IPS-20b (cell line): ENCODE results near the gene TRIM2.

ENCODE experiments used
- H3K27ac ChIP-seq: one replicate; pipeline ENCODE4 v1.5.1; 2013; ENCODE audit warnings: low read length
- H3K27me3 ChIP-seq: 2 replicates; pipeline ENCODE4 v1.6.1; 2013; ENCODE audit warnings: mild to moderate bottlenecking, low read length, inconsistent platforms; ENCODE audit not compliant: insufficient read depth
- H3K36me3 ChIP-seq: 2 replicates; pipeline ENCODE4 v1.6.1; 2013; ENCODE audit warnings: low read depth, mild to moderate bottlenecking, inconsistent platforms, low read length, moderate library complexity; ENCODE audit not compliant: insufficient read depth
- H3K4me1 ChIP-seq: 2 replicates; pipeline ENCODE4 v1.6.1; 2013; ENCODE audit warnings: mild to moderate bottlenecking, control low read depth, inconsistent platforms, low read length, moderate library complexity; ENCODE audit not compliant: insufficient read depth
- H3K4me3 ChIP-seq: 2 replicates; pipeline ENCODE4 v1.5.1; 2013; ENCODE audit warnings: mild to moderate bottlenecking, low read length, inconsistent platforms
- H3K9ac ChIP-seq: 2 replicates; pipeline ENCODE4 v1.6.1; 2013; ENCODE audit warnings: low read depth, mild to moderate bottlenecking, inconsistent platforms, low read length, moderate library complexity
- H3K9me3 ChIP-seq: 2 replicates; pipeline ENCODE4 v1.6.1; 2013; ENCODE audit warnings: mild to moderate bottlenecking, low read depth, low read length, inconsistent platforms; ENCODE audit not compliant: insufficient read depth

The TRIM2 gene

DNA sequence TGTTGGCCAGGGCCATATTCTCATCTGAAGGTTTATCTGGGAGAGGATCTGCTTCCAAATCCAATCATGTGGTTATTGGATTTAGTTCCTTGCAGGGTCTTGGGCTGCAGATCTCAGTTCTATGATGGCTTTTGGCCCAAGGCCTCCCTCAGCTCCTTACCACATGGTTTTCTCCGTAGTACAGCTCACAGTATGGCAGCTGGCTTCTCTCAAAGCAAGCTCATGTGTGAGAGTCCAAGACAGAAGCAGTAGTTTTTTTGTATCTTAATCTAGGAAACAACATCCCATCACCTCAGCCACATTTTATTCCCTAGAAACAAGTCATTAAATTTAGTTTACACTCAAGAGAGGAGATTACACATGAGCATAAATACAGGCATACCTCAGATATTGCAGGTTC is 164.8 kb downstream of the TRIM2 start:
- no peaks in the 10 kb centered on the region for H3K27me3 ChIP-seq
- H3K9ac ChIP-seq = no peak overlapping the region
- H3K4me3 ChIP-seq = no peak overlapping the region
- no peaks in the 10 kb centered on the region; the same call in 1 of the 2 replicates for H3K9me3 ChIP-seq
- no peaks in the 10 kb centered on the region for H3K4me1 ChIP-seq
- no peak overlapping the region for H3K27ac ChIP-seq
- peaks cover 72% of the 10 kb centered on the region for H3K36me3 ChIP-seq

DNA sequence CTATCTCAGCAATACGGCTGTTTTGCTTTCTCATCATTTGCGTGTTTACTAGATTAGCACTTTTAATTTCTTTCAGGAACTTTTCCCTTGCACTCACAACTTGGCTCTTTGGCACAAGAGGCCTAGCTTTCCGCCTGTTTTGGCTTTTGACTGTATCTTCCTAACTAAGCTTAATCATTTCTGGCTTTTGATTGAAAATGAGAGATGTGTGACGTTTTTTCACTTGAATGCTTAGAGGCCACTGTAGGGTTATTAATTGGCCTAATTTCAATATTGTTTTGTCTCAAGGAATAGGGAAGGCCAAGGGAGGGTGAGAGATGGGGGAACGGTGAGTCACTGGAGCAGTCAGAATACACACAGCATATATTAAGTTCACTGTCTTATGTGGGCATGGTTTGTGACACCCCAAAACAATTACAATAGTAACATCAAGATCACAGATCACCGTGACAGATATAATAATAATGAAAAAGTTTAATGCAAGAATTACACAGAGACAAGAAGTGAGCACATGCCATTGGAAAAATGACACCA is 167.5 kb downstream of the TRIM2 start:
- H3K27ac ChIP-seq = no peak overlapping the region
- H3K4me3 ChIP-seq = no peak overlapping the region
- H3K36me3 ChIP-seq = peaks cover 64% of the 10 kb centered on the region
- no peaks in the 10 kb centered on the region; the same call in 1 of the 2 replicates for H3K9me3 ChIP-seq
- H3K4me1 ChIP-seq = no peaks in the 10 kb centered on the region
- no peak overlapping the region for H3K9ac ChIP-seq
- no peaks in the 10 kb centered on the region for H3K27me3 ChIP-seq

DNA sequence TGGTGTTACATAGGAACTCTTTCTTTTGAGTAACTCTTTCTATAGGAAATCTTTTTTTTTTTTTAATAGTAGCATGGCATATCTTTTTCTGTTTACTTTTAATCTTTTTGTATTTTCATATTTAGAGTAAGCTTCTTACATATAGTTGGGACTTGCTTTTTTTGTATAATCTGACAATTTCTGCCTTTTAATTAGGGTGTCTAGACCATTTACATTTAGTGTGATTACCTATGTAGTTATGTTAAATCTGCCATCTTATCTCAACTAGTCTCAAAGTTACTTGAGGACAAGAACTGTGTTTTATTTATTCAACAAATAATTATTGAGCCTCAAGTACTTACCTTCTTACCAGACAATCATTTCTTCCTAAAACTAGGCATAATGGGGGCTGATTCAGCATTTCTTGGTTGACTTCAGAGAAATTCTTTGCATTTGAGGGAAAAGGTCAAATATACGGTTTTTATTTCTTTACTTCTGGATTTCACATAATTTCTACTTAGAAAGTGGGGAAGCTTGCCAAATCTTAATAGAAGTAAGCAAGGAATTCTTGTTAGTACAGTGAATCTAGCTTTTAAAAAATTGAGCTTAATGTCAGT is 168.8 kb downstream of the TRIM2 start:
- Histone ChIP-seq H3K27me3 (no peaks in the 10 kb centered on the region), H3K4me3 (no peak overlapping the region), H3K9me3 (no peaks in the 10 kb centered on the region; the same call in 1 of the 2 replicates), H3K9ac (no peak overlapping the region), H3K27ac (no peak overlapping the region), H3K36me3 (peaks cover 51% of the 10 kb centered on the region), H3K4me1 (no peaks in the 10 kb centered on the region)

DNA sequence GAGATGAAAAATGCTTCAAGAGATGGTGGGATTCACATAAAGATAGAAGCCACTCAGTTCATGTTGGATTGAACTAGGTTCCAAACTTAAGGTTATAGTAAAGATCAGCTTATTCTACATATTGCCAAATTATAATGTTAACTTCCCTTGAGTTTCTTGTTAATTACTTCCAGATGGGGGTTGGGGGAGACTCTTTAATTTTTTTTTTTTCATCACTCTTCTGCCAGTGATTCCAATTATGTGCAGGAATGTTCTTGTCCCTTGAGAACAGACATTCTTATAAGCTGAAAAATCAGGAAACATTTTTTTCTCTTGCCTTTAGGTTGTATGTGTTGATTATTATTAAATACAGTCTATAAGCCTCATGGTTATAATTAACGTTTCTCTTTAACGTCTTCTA is 170.2 kb downstream of the TRIM2 start:
- no peak overlapping the region for H3K4me3 ChIP-seq
- no peaks in the 10 kb centered on the region for H3K27me3 ChIP-seq
- no peaks in the 10 kb centered on the region for H3K4me1 ChIP-seq
- no peak overlapping the region for H3K27ac ChIP-seq
- H3K9ac ChIP-seq = no peak overlapping the region
- H3K36me3 ChIP-seq = peaks cover 38% of the 10 kb centered on the region
- no peaks in the 10 kb centered on the region; the same call in 1 of the 2 replicates for H3K9me3 ChIP-seq

DNA sequence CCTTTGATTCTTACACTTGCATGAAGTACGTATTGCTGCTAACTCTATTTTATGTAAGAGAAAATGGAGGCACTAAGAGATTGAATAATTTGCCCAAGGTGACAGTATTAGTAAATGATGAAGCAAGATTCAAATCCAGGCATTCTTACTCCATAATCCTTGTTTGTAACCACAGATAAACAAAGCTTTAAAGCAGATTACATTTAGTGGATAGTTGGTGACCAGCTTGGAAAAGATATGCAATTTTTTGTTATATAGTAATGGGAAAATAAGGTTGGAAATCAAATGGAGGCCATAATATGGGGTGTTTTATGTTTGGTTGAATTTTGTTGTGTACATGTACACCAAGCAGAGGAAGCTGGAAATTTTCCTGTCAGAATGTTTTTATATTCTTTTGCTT is 171.1 kb downstream of the TRIM2 start:
- Histone ChIP-seq H3K27me3 (no peaks in the 10 kb centered on the region), H3K27ac (no peak overlapping the region), H3K4me1 (no peaks in the 10 kb centered on the region), H3K9ac (no peak overlapping the region), H3K36me3 (peaks cover 29% of the 10 kb centered on the region), H3K4me3 (no peak overlapping the region), H3K9me3 (no peaks in the 10 kb centered on the region; the same call in 1 of the 2 replicates)

DNA sequence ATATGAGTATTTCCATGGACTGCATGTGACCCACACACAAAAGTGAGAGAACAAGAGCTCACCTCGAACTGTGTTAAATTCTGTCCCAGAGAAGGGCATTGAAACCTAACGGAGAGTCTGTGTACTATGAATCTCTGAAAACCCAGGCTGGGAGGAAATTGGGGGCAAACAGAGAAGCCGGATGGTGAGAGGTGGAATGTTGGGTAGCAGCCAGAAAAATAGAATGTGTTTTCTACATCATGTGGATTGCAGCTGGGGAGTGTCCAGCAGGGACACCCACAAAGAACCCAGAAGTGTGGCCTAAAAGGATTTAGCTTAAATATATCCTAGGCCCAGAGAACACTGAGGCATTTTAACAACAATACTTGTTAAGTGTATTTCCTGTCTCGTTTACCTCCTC is 178.9 kb downstream of the TRIM2 start:
- no peaks in the 10 kb centered on the region for H3K27me3 ChIP-seq
- 0 out of 2 replicates have a peak, but pooled peaks cover 4% of the 10 kb centered on the region for H3K36me3 ChIP-seq
- H3K4me1 ChIP-seq = no peaks in the 10 kb centered on the region
- H3K9ac ChIP-seq = no peak overlapping the region
- no peak overlapping the region for H3K27ac ChIP-seq
- H3K9me3 ChIP-seq = no peaks in the 10 kb centered on the region
- no peak overlapping the region for H3K4me3 ChIP-seq

DNA sequence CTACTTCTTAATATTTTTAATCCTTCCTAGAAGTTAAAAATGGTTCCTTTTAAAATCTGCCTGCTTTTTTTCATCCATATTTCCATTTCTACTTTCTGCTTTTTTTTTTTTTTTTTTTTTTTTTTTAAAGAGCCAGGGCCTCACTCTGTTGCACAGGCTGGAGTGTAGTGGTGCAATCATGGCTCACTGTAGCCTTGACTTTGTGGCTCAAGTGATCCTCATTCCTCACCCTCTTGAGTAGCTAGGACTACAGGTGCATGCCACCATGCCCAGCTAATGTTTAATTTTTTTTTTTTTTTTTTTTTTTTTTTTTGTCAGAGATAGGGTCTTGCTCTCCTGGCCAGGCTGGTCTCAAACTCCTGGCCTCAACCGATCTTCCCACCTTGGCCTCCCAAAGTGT is 179.9 kb downstream of the TRIM2 start:
- H3K27ac ChIP-seq = no peak overlapping the region
- no peaks in the 10 kb centered on the region for H3K4me1 ChIP-seq
- 0 out of 2 replicates have a peak, but pooled peaks cover 4% of the 10 kb centered on the region for H3K36me3 ChIP-seq
- no peak overlapping the region for H3K4me3 ChIP-seq
- no peaks in the 10 kb centered on the region for H3K27me3 ChIP-seq
- H3K9ac ChIP-seq = no peak overlapping the region
- H3K9me3 ChIP-seq = no peaks in the 10 kb centered on the region

DNA sequence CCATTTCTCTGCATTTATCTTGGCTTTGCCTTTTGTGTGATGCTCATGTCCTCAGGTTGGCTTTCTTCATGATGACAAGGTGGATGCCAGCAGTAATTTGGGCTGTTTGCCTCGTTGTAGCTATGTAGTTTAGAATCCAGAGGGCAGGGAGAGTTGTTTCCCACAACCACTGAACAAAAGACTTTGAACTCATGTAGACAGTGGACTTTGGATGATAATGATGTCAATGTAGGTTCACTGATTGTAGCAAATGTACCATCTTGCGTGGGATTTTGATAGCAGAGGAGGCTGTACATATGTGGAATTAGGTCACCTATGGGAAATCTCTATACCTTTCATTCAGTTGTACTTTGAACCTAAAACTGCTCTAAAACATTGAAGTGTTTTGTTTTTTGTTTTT is 181.5 kb downstream of the TRIM2 start:
- Histone ChIP-seq H3K27me3 (no peaks in the 10 kb centered on the region), H3K4me3 (no peak overlapping the region), H3K27ac (no peak overlapping the region), H3K36me3 (0 out of 2 replicates have a peak, but pooled peaks cover 4% of the 10 kb centered on the region), H3K4me1 (no peaks in the 10 kb centered on the region), H3K9me3 (no peaks in the 10 kb centered on the region), H3K9ac (no peak overlapping the region)

DNA sequence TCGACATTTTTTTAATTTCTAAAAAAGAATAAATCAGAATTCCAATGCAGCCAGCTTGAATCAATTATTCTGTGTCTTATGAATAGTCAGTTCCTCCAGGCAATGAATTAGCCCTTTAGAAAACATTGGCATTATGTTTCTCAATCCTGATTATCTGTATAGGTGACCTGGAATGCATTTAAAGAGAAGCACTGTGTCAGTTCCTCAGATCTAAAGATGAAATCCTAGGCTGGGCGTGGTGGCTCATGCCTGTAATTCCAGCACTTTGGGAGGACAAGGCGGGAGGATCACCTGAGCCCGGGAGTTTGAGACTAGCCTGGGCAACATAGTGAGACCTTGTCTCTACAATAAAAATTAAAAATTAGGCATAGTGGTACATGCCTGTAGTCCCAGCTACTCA is 183.7 kb downstream of the TRIM2 start:
- Histone ChIP-seq H3K9me3 (no peaks in the 10 kb centered on the region), H3K36me3 (0 out of 2 replicates have a peak, but pooled peaks cover 4% of the 10 kb centered on the region), H3K4me3 (no peak overlapping the region), H3K27ac (no peak overlapping the region), H3K9ac (no peak overlapping the region), H3K27me3 (no peaks in the 10 kb centered on the region), H3K4me1 (no peaks in the 10 kb centered on the region)
